ENCODE data around the gene MMP15.

DNA sequence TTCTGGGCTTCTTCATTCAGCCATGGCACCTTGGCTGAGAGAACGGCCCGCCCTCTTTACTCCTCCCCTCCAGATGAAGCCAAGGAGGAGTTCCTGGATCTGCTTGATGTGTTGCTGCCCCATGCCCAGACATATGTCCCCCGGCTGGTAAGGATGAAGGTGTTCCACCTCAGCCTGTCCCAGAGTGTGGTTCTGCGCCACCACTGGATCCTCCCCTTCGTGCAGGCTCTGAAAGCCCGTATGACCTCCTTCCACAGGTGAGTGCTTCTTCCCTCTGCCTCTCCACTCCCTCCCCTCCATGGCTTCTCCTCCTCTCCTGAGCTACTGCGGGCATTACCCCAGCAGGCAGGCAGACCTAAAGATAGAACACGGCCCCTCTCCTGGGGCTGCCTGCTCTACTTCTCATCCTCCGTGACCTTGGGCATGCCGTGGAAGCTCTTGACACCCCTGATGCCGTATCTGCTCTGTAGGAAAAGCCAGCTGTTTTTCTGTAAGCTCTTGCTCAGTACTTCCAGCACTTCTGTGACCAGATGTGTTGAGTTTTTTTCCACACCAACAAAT, 15.6 kb upstream of the MMP15 start:
- TF ChIP-seq, protein P1, sequence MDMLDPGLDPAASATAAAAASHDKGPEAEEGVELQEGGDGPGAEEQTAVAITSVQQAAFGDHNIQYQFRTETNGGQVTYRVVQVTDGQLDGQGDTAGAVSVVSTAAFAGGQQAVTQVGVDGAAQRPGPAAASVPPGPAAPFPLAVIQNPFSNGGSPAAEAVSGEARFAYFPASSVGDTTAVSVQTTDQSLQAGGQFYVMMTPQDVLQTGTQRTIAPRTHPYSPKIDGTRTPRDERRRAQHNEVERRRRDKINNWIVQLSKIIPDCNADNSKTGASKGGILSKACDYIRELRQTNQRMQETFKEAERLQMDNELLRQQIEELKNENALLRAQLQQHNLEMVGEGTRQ (IDR thresholded peaks at IDR 0.05; ENCODE audit: low read depth, low read length) = no peak
- TF ChIP-seq CTCF (conservative IDR thresholded peaks at IDR 0.05; ENCODE audit: low read depth, low read length) (no peak), ELK1 (IDR thresholded peaks at IDR 0.05; ENCODE audit: borderline replicate concordance, low read depth, low read length) (no peak), CEBPB (IDR thresholded peaks at IDR 0.05; ENCODE audit: low read depth, low read length) (no peak), RAD21 (IDR thresholded peaks at IDR 0.05; ENCODE audit: low read length) (no peak)

Data from IMR-90 (cell line).